H1 (cell line): Measurements from ENCODE around the gene ANAPC10. TPM values are rescaled to one million over a fixed set of nuclear protein-coding genes. Genes with fewer than 3 reads are reported as not detected.

Source experiments
- CTCF ChIA-PET: fragments of 300-600 bp; sonication (Branson Sonifier 250); formaldehyde crosslinking; loops from one replicate; lab custom pipeline; 2021; ENCODE audit not compliant: partially characterized antibody; lab: Charles Lee
- POLR2A ChIA-PET: fragments of 300-600 bp; sonication (Branson Sonifier 250); formaldehyde crosslinking; loops from one replicate; lab custom pipeline; 2021; ENCODE audit warnings: inconsistent platforms; ENCODE audit not compliant: partially characterized antibody; lab: Charles Lee
- DNase-seq, 2 experiments: peaks; one replicate each; pipeline versions ENCODE4 v3.0.0 to v3.0.0-alpha.2; 2010 to 2022; ENCODE audit warnings: low spot score in 2 of 2, low read depth in 1 of 2, mixed read lengths in 1 of 2
- FAIRE-seq: peaks from 2 replicates; lab custom pipeline; 2011; peaks lifted over from hg19 to GRCh38; lab: Jason Lieb, UNC
- H2AFZ ChIP-seq: 2 replicates; pipeline ENCODE4 v1.8.1; 2012; ENCODE audit warnings: low read length, inconsistent platforms
- H2AK5ac ChIP-seq: 2 replicates; pipeline ENCODE4 v1.6.1; 2013; ENCODE audit warnings: low read depth, low read length
- H2BK120ac ChIP-seq: replicated peaks from 2 replicates; pipeline ENCODE3; 2013; ENCODE audit warnings: low read depth, low read length, inconsistent platforms
- H2BK12ac ChIP-seq: 2 replicates; pipeline ENCODE4 v1.6.1; 2013; ENCODE audit warnings: low read depth, low read length
- H2BK15ac ChIP-seq: 2 replicates; pipeline ENCODE4 v1.6.1; 2013; ENCODE audit warnings: low read length
- H2BK20ac ChIP-seq: 2 replicates; pipeline ENCODE4 v1.6.1; 2013; ENCODE audit warnings: low read length
- H2BK5ac ChIP-seq: 2 replicates; pipeline ENCODE4 v1.6.1; 2013; ENCODE audit warnings: low read depth, low read length
- H3K14ac ChIP-seq: 2 replicates; pipeline ENCODE4 v1.6.1; 2013; ENCODE audit warnings: inconsistent platforms; ENCODE audit not compliant: insufficient read length
- H3K18ac ChIP-seq: 2 replicates; pipeline ENCODE4 v1.6.1; 2013; ENCODE audit warnings: low read length; ENCODE audit errors: extremely low read depth
- H3K23ac ChIP-seq: 2 replicates; pipeline ENCODE4 v1.6.1; 2013; ENCODE audit warnings: inconsistent platforms; ENCODE audit not compliant: insufficient read length
- H3K23me2 ChIP-seq: 2 replicates; pipeline ENCODE4 v1.6.1; 2013; ENCODE audit warnings: low read depth, low read length
- H3K27ac ChIP-seq: 2 replicates; pipeline ENCODE4 v1.6.1; 2011; ENCODE audit warnings: low read depth, low read length, inconsistent platforms
- H3K27me3 ChIP-seq, 4 experiments: replicated peaks in 1 of 4; 1 replicate in 1 of 4; 2 replicates in 3 of 4; pipeline versions ENCODE4 v1.6.1 to v1.8.1; 2011 to 2013; ENCODE audit warnings: low read length in 3 of 4, mild to moderate bottlenecking in 3 of 4, inconsistent platforms in 2 of 4, mixed read lengths in 2 of 4, moderate library complexity in 1 of 4; ENCODE audit not compliant: control insufficient read depth in 3 of 4, insufficient read depth in 3 of 4; ENCODE audit errors: extremely low read depth in 1 of 4
- H3K36me3 ChIP-seq, 4 experiments: 2 replicates each; pipeline versions ENCODE4 v1.6.1 to v1.8.1; 2011 to 2013; ENCODE audit warnings: mild to moderate bottlenecking in 4 of 4, low read length in 3 of 4, moderate library complexity in 2 of 4, control low read depth in 1 of 4, inconsistent platforms in 1 of 4; ENCODE audit not compliant: insufficient read depth in 4 of 4, control insufficient read depth in 2 of 4
- H3K4ac ChIP-seq: replicated peaks from 2 replicates; pipeline ENCODE3; 2013; ENCODE audit warnings: low read length, low read depth, mixed read lengths, inconsistent platforms; ENCODE audit not compliant: insufficient read length
- H3K4me1 ChIP-seq, 4 experiments: replicated peaks in 1 of 4; 1 replicate in 1 of 4; 2 replicates in 3 of 4; pipeline versions ENCODE4 v1.6.1 to v1.8.1; 2011 to 2013; ENCODE audit warnings: low read length in 3 of 4, inconsistent platforms in 2 of 4, mixed read lengths in 1 of 4; ENCODE audit not compliant: insufficient read depth in 4 of 4, control insufficient read depth in 3 of 4
- H3K4me2 ChIP-seq, 2 experiments: 2 replicates each; pipeline versions ENCODE4 v1.6.1 to v1.8.1; 2011 to 2013; ENCODE audit warnings: low read depth in 2 of 2, low read length in 2 of 2, control low read depth in 1 of 2, inconsistent platforms in 1 of 2, mild to moderate bottlenecking in 1 of 2; ENCODE audit not compliant: insufficient read depth in 1 of 2
- H3K4me3 ChIP-seq, 4 experiments: fragments of 200-600, 300-600 bp in 1 of 4; sonication (generic), shearing (Covaris generic), sonication (Bioruptor Twin) in 1 of 4; 2 replicates each; pipeline versions ENCODE4 v1.5.1 to v1.8.1; 2011 to 2016; ENCODE audit warnings: low read length in 4 of 4, low read depth in 3 of 4, control low read depth in 2 of 4, inconsistent platforms in 2 of 4, mild to moderate bottlenecking in 2 of 4, mixed read lengths in 1 of 4, moderate library complexity in 1 of 4; ENCODE audit not compliant: insufficient read depth in 2 of 4; ENCODE audit errors: extremely low read depth in 1 of 4
- H3K56ac ChIP-seq: replicated peaks from 2 replicates; pipeline ENCODE3; 2013; ENCODE audit warnings: low read depth, mild to moderate bottlenecking, mixed read lengths, low read length, inconsistent platforms; ENCODE audit not compliant: insufficient read length
- H3K79me1 ChIP-seq: 2 replicates; pipeline ENCODE4 v1.6.1; 2013; ENCODE audit warnings: low read depth, low read length, control low read depth
- H3K79me2 ChIP-seq, 2 experiments: 2 replicates each; pipeline versions ENCODE4 v1.6.1 to v1.8.1; 2012 to 2013; ENCODE audit warnings: low read length in 2 of 2, mild to moderate bottlenecking in 2 of 2, inconsistent platforms in 1 of 2; ENCODE audit not compliant: insufficient read depth in 2 of 2, control insufficient read depth in 1 of 2
- H3K9ac ChIP-seq, 4 experiments: replicated peaks in 1 of 4; 1 replicate in 1 of 4; 2 replicates in 3 of 4; pipeline versions ENCODE4 v1.6.1 to v1.8.1; 2011 to 2013; ENCODE audit warnings: low read depth in 3 of 4, low read length in 3 of 4, control low read depth in 2 of 4, mild to moderate bottlenecking in 2 of 4, moderate library complexity in 2 of 4, inconsistent platforms in 1 of 4; ENCODE audit errors: extremely low read depth in 1 of 4
- H3K9me3 ChIP-seq, 2 experiments: 2 replicates each; pipeline versions ENCODE4 v1.6.1 to v1.8.1; 2012 to 2013; ENCODE audit warnings: mild to moderate bottlenecking in 2 of 2, moderate library complexity in 2 of 2, control low read depth in 1 of 2, inconsistent platforms in 1 of 2, low read depth in 1 of 2, low read length in 1 of 2, mixed read lengths in 1 of 2; ENCODE audit not compliant: insufficient read depth in 2 of 2
- H4K20me1 ChIP-seq, 2 experiments: replicated peaks in 1 of 2; 2 replicates each; pipeline versions ENCODE3 to v1.8.1; 2011 to 2013; ENCODE audit warnings: inconsistent platforms in 2 of 2, low read length in 2 of 2, mild to moderate bottlenecking in 1 of 2; ENCODE audit not compliant: insufficient read depth in 2 of 2, control insufficient read depth in 1 of 2
- H4K5ac ChIP-seq: 2 replicates; pipeline ENCODE4 v1.6.1; 2013; ENCODE audit warnings: low read length, low read depth, mixed read lengths, inconsistent platforms; ENCODE audit not compliant: insufficient read length
- H4K8ac ChIP-seq: 2 replicates; pipeline ENCODE4 v1.8.0; 2013; ENCODE audit warnings: mild to moderate bottlenecking, moderate library complexity, low read length, inconsistent platforms; ENCODE audit not compliant: insufficient read depth; ENCODE audit errors: extremely low read depth
- H4K91ac ChIP-seq: replicated peaks from 2 replicates; pipeline ENCODE3; 2013; ENCODE audit warnings: low read length, mixed read lengths, inconsistent platforms; ENCODE audit not compliant: insufficient read length
- CTCF ChIP-seq, 3 experiments: IDR thresholded peaks; 1 replicate in 2 of 3; 2 replicates in 1 of 3; pipeline versions ENCODE4 v1.5.1 to v1.6.1; 2011; ENCODE audit warnings: low read length in 3 of 3, mild to moderate bottlenecking in 3 of 3, inconsistent platforms in 2 of 3, low read depth in 1 of 3, moderate library complexity in 1 of 3; ENCODE audit not compliant: insufficient read depth in 1 of 3; ENCODE audit errors: control extremely low read depth in 1 of 3
- KDM1A ChIP-seq: fragments of 200-600, 300-600 bp; sonication (generic); IDR thresholded peaks from 2 replicates; pipeline ENCODE4 v1.7.1; 2016; ENCODE audit warnings: mild to moderate bottlenecking, low read length, borderline replicate concordance
- KDM4A ChIP-seq: IDR thresholded peaks from one replicate; pipeline ENCODE4 v1.7.1; 2012; ENCODE audit warnings: low read depth, mild to moderate bottlenecking, moderate library complexity, low read length, inconsistent platforms; ENCODE audit not compliant: severe bottlenecking
- RAD21 ChIP-seq, 2 experiments: IDR thresholded peaks in 1 of 2; conservative IDR thresholded peaks in 1 of 2; 2 replicates each; pipeline ENCODE4 v1.6.1; 2011; ENCODE audit warnings: low read depth in 2 of 2, low read length in 2 of 2, improper control_type of control experiment in 1 of 2, inconsistent platforms in 1 of 2, mild to moderate bottlenecking in 1 of 2, moderate library complexity in 1 of 2
- SP1 ChIP-seq: IDR thresholded peaks from 2 replicates; pipeline ENCODE4 v1.6.1; 2011; ENCODE audit warnings: low read depth, low read length
- SP4 ChIP-seq: IDR thresholded peaks from 2 replicates; pipeline ENCODE4 v1.6.1; 2012; ENCODE audit warnings: low read length, inconsistent platforms
- WGBS, 2 experiments: shearing (Covaris generic) in 1 of 2; methylation state at CpG; one replicate each; pipeline versions ENCODE4 v1.1.6 to v1.1.7; 2013 to 2015; ENCODE audit warnings: low lambda C conversion rate in 2 of 2, mixed read lengths in 2 of 2, inconsistent platforms in 1 of 2, low coverage in 1 of 2, missing lambda C conversion rate in 1 of 2; ENCODE audit not compliant: insufficient replicate concordance in 2 of 2, insufficient coverage in 1 of 2, insufficient read length in 1 of 2; ENCODE audit errors: extremely low coverage in 1 of 2, missing lambda C conversion rate in 1 of 2; 5-methylcytosine and 5-hydroxymethylcytosine counted together
- polyA plus RNA-seq, 7 experiments: library from polyadenylated mRNA; depleted of rRNA in 3 of 7; stranded (reverse) in 5 of 7; unstranded in 2 of 7; fragments of >200 nt in 5 of 7; fragments of 200-250 nt in 2 of 7; gene quantifications; 1 replicate in 5 of 7; 2 replicates in 1 of 7; 4 replicates in 1 of 7; pipeline versions ENCODE4 v1.2.1 to v1.2.3, GENCODE V29; 2011 to 2013; ENCODE audit warnings: missing spikeins in 2 of 7, mixed read lengths in 2 of 7
- total RNA-seq: library from RNA; stranded (reverse); fragmentation: NEBNext Ultra II Directional; extraction: Animal tissue kit (Norgen Biotek cat#: 25700); gene quantifications from 2 replicates; pipeline ENCODE4 v1.2.1, GENCODE V29; 2021

The ANAPC10 gene
- total and polyA plus RNA-seq, 2 of the 8 experiments (the other 6 are each of a cell fraction or from before 2014, with no cell fraction given), result 17.6 to 23.3 TPM

GRCh38 chr4:145014365-145014764 lies 83.6 kb downstream of the ANAPC10 start:
- H3K27ac ChIP-seq, result no peak overlapping the region
- H3K9me3 ChIP-seq, result no peaks in the 10 kb centered on the region
- no peak overlapping the region for H3K4me2 ChIP-seq
- H4K91ac ChIP-seq, result no peak overlapping the region
- ChIA-PET POLR2A (interaction anchor here (1.6 kb wide), 1 partner anchor 205 kb away, joined by 3 read pairs; no protein-coding TSS in a partner anchor), CTCF (interaction anchor here (0.6 to 1.8 kb wide), 15 partner anchors 9 to 215 kb away, joined by 3 to 6 read pairs (median 3); no protein-coding TSS in a partner anchor)
- H3K4me3 ChIP-seq, result no peak overlapping the region
- H2AK5ac ChIP-seq, result no peak overlapping the region
- WGBS, 2 experiments, result 92% methylated on average over 4 of the region's 4 CpGs; no CpG with 5 or more reads in 1 of the 2 experiments
- no peak overlapping the region for H3K23ac ChIP-seq
- H2BK5ac ChIP-seq, result no peak overlapping the region
- peaks cover 0 to 5% (median 0%) of the 10 kb centered on the region in 4 experiments; a peak in 3 of 7 replicates for H3K4me1 ChIP-seq
- DNase-seq (peak in 1 of 2 experiments; percentile 54), FAIRE-seq (no peak)
- no peaks in the 10 kb centered on the region for H3K23me2 ChIP-seq
- H3K79me1 ChIP-seq, result no peaks in the 10 kb centered on the region
- H4K20me1 ChIP-seq, result no peaks in the 10 kb centered on the region
- H3K27me3 ChIP-seq, result no peaks in the 10 kb centered on the region
- H3K14ac ChIP-seq, result no peak overlapping the region
- H4K5ac ChIP-seq, result no peak overlapping the region
- TF ChIP-seq RAD21 (IDR thresholded peaks at IDR 0.05 in 1 of 2, conservative IDR thresholded peaks at IDR 0.05 in 1 of 2; ENCODE audit: low read depth in 2 of 2, low read length in 2 of 2), result peak in 1 of 2 experiments; percentile 21; a peak in 2 of 4 replicates
- no peak for TF ChIP-seq SP4
- peak in 2 of 3 experiments; percentile 26 to 29; a peak in 3 of 4 replicates for TF ChIP-seq CTCF (IDR thresholded peaks at IDR 0.05; ENCODE audit: control extremely low read depth in 1 of 3, insufficient read depth in 1 of 3, low read depth in 1 of 3, low read length in 3 of 3)
- no peak for TF ChIP-seq KDM1A
- TF ChIP-seq KDM4A, result no peak
- no peak for TF ChIP-seq SP1
- no peak overlapping the region for H2BK12ac ChIP-seq
- no peak overlapping the region for H3K56ac ChIP-seq
- H2BK20ac ChIP-seq, result no peak overlapping the region
- no peak overlapping the region for H3K4ac ChIP-seq
- H3K9ac ChIP-seq, result no peak overlapping the region
- H3K79me2 ChIP-seq, result peaks cover 0 to 6% of the 10 kb centered on the region in 2 experiments; a peak in 1 of 4 replicates
- no peak overlapping the region for H2AFZ ChIP-seq
- no peak overlapping the region for H2BK15ac ChIP-seq
- H2BK120ac ChIP-seq, result no peak overlapping the region
- H4K8ac ChIP-seq, result peak overlapping the region; percentile 79; the same call in 1 of the 2 replicates
- no peaks in the 10 kb centered on the region for H3K36me3 ChIP-seq
- no peak overlapping the region for H3K18ac ChIP-seq
